HepG2 (cell line): ENCODE data around the gene CIB1. TPM values are rescaled to one million over a fixed set of nuclear protein-coding genes. Genes with fewer than 3 reads are reported as not detected.
A peak's percentile ranks its signal among the peaks of the same experiment; 100 is the strongest.

Source experiments
- AKNA ChIP-seq: sonication (generic); formaldehyde crosslinking; IDR thresholded peaks from 2 replicates; pipeline ENCODE4 v1.4.0; 2020; ENCODE audit warnings: missing genetic modification reagents, borderline replicate concordance
- BCLAF1 ChIP-seq: fragments of 450-650 bp; IDR thresholded peaks from 2 replicates; pipeline ENCODE4 v1.6.1; 2017; ENCODE audit warnings: mild to moderate bottlenecking
- CEBPZ ChIP-seq: IDR thresholded peaks from 2 replicates; pipeline ENCODE4 v1.6.1; 2012; ENCODE audit warnings: low read length, improper control_type of control experiment
- MYPOP ChIP-seq: sonication (generic); formaldehyde crosslinking; IDR thresholded peaks from 2 replicates; pipeline ENCODE4 v1.8.1; 2023; ENCODE audit warnings: mild to moderate bottlenecking, moderate library complexity, missing genetic modification reagents
- NFATC3 ChIP-seq: sonication (generic); formaldehyde crosslinking; IDR thresholded peaks from 2 replicates; pipeline ENCODE4 v1.5.1; 2020; ENCODE audit warnings: mild to moderate bottlenecking, missing genetic modification reagents
- POGZ ChIP-seq: sonication (generic); formaldehyde crosslinking; IDR thresholded peaks from 2 replicates; pipeline ENCODE4 v1.4.0; 2020; ENCODE audit warnings: mild to moderate bottlenecking, missing genetic modification reagents
- PRDM4 ChIP-seq: sonication (generic); formaldehyde crosslinking; IDR thresholded peaks from 2 replicates; pipeline ENCODE4 v1.9.0; 2021; ENCODE audit warnings: missing genetic modification reagents, borderline replicate concordance
- STAT5B ChIP-seq: sonication (generic); formaldehyde crosslinking; IDR thresholded peaks from 2 replicates; pipeline ENCODE4 v1.4.0; 2020; ENCODE audit warnings: missing genetic modification reagents
- ZHX1 ChIP-seq: sonication (generic); formaldehyde crosslinking; IDR thresholded peaks from 2 replicates; pipeline ENCODE4 v1.8.1; 2022; ENCODE audit warnings: low read depth, mild to moderate bottlenecking, missing genetic modification reagents
- polyA plus RNA-seq, 8 experiments: library from polyadenylated mRNA; depleted of rRNA in 3 of 8; stranded (reverse) in 7 of 8; unstranded in 1 of 8; fragments of >200 nt; fragmentation: Illumina TruSeq in 4 of 8; extraction: Trizol in 4 of 8; gene quantifications; 2 replicates each; pipeline versions ENCODE4 v1.2.1 to v1.2.3, GENCODE V29; 2011 to 2016; ENCODE audit warnings: low read depth in 4 of 8, missing spikeins in 1 of 8, mixed read lengths in 1 of 8; ENCODE audit not compliant: insufficient read depth in 1 of 8
- total RNA-seq, 5 experiments: library from RNA; depleted of rRNA; stranded (reverse); fragments of >200 nt; fragmentation: Illumina TruSeq; extraction: Trizol; gene quantifications; 2 replicates each; pipeline ENCODE4 v1.2.3, GENCODE V29; 2016; ENCODE audit warnings: low read depth in 1 of 5

The CIB1 gene
- total and polyA plus RNA-seq, 2 of the 13 experiments (the other 11 are each of a cell fraction or from before 2014, with no cell fraction given): 38.7 to 72.7 TPM

- TF ChIP-seq PRDM4 (CRISPR knock-in tag): no peak
- TF ChIP-seq ZHX1 (CRISPR knock-in tag): 0 out of 2 replicates have a peak, but pooled peaks have one; percentile 73
- no peak for TF ChIP-seq NFATC3 (CRISPR knock-in tag)
- TF ChIP-seq STAT5B (CRISPR knock-in tag): no peak
- no peak for TF ChIP-seq BCLAF1
- TF ChIP-seq POGZ (CRISPR knock-in tag): peak; percentile 55
- TF ChIP-seq AKNA (CRISPR knock-in tag): no peak
- no peak for TF ChIP-seq CEBPZ
- TF ChIP-seq MYPOP (CRISPR knock-in tag): peak; percentile 74; the same call in 1 of the 2 replicates
These were observed 15.6 kb upstream of the CIB1 start, which contains the start of gene TTLL13 (continued) for GRCh38 chr15:90249203-90249863.
